SW 1271 (cell line): ENCODE measurements around the gene SLC25A13.
"Not testable (repeated sequence)": the region's sequence is repeated elsewhere in the genome, so short reads cannot be mapped to it uniquely, and the experiment has no call there.

Experiments used
- DNase-seq, 2 experiments: peaks; one replicate each; lab custom pipeline; 2025; lab: John Stamatoyannopoulos, UW

Gene SLC25A13

DNA sequence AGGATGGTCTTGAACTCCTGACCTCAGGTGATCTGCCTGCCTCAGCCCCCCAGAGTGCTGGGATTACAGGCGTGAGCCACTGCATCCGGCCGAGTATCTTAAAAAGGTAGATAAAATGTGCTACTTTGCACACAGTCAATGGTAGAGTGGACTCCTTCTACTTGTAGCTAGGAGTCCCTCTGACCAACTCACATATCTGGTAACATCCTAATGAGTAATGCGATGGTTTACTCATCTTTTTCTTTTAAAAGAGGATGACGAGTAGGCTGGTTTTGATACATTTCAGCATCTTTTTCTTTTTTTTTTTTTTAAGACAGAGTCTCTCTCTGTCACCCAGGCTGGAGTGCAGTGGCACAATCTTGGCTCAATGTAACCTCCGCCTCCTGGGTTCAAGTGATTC is 167.4 kb downstream of the SLC25A13 start:
- not testable (repeated sequence) for DNase-seq

DNA sequence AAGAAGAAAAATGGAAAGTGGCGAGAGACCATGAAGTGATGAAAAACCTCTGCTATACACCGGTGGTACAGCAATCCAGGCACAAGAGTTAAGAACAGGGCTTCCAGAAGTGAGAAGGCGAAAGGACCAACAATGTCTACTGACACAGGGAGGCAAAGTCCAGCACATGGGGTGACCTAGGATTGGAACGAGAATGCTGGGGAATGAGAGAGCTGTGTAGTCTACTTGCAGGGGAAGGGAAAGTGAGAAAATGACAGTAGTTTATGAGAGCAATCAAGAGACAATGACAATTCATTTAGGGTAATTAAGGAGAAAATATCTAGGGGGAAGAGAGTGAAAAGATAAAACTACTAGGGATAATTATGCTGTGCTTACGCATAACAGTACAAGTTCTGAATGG is 169.2 kb downstream of the SLC25A13 start:
- DNase-seq = no peak

DNA sequence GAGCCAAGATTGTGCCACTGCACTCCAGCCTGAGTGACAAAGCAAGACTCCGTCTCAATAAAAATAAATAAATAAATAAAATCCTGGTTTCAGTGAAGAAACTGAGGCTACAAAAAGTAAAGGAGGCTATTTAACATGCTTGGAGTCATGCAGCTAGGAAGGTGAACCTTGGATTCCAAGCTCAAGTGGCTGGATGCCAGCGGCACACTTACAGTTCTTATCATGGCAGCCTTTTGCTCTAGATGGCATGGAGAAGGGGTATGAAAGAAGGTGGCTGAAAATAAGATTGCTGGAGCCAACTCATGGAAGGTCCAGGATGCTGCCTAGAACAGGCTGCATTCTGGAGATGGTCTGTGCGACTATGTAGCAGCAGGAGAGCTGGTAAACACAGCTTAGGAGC is 170.0 kb downstream of the SLC25A13 start:
- DNase-seq = no peak

DNA sequence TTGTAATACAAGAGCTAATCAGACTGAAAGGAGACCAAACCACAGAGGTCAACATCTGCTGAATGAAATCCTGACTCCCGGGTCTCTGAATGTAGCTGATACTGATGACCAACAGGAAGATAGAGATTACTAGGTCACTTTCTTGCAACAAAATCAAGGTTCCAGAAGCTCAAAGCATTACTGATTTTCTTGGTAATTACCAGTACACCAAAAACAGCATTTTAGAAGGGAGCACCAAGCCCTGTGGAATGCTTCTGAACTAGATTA is 177.7 kb downstream of the SLC25A13 start:
- no peak for DNase-seq

GRCh38 chr7:96143495-96144259 is 178.2 kb downstream of the SLC25A13 start:
- DNase-seq = no peak

DNA sequence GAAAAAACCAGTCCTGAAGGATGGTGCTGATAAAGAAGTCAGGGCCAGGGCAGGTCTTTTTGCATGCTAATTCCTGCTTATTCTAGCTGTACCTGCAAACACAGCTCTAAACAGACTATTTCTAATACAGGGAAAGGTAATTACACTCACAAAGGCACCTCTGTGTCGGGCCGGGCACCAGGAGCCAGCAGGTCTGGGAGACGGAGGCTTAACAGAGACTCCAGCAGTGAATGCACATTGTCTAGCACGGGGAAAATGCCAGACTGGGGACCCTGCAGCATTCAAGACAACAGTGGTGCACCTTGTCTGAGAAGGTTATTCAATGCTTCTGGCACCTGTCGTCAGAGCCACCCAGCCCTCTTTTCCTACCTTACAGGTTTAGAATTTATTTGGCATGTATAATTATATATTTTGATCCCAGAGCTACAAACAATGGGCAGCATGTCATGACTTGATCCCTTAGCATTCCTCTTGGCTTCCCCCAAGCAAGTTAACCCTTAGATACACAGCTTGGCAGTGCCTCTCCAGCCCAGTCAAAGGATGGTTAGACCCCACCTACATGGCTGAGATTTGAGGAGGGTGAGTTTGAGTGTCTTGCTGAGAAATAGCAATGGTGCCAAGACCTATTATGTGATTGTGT is 185.2 kb downstream of the SLC25A13 start:
- DNase-seq = no peak

GRCh38 chr7:96135241-96135640 is 186.7 kb downstream of the SLC25A13 start:
- no peak for DNase-seq

- no peak for DNase-seq
Measured at GRCh38 chr7:96131525-96131924, 190.4 kb downstream of the SLC25A13 start.

GRCh38 chr7:96127746-96128145 is 194.2 kb downstream of the SLC25A13 start:
- no peak for DNase-seq

DNA sequence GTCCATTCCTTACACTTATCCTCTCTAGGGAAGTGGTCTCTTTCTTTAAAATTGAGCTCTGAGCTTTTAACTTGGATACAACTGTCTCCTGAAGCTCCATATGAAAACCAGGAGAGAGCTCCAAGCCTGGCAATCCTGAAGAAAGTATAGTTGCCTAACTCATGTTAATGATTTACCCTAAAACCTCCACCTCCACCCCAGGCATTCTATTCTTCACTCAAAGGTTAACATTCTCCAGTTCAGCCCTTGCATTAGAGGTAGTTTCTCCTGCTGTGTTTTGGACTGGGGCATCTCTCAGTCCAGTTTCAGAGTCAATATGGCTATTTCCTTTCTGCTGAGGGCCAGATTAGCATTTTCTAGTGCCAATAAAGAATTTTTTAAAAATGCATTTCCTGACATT is 195.5 kb downstream of the SLC25A13 start:
- no peak for DNase-seq

GRCh38 chr7:96122746-96123145 is 199.2 kb downstream of the SLC25A13 start:
- DNase-seq = no peak

GRCh38 chr7:96121752-96122151 is 200.1 kb downstream of the SLC25A13 start:
- DNase-seq = no peak

- no peak for DNase-seq
Measured at GRCh38 chr7:96120445-96121225, 201.3 kb downstream of the SLC25A13 start.

DNA sequence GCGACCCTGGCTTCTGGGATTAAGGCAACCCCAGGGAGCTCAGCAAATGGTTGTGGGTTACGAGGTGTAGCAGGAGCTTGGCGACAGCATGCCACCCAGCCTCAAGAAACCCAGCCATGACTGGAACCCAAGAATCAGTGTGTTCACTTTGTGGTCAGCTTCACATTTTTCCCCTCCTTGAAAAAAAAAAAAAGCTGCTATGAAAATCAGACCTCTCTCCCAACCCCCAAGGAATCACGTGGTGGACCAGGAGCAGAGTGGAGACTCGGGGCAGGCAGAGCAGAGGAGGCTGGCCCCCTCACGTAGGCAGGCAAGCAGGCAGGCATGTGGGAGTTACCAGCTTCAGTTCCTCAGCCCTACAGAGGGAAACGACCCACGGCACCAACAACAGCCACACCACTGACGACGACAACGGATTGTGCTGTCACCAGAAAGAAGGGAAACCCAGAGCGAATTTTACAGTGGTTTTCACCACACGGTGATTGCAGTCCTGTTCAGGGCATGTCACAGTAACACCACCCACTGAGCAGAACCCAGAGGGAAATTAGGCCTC is 203.4 kb downstream of the SLC25A13 start:
- no peak for DNase-seq

GRCh38 chr7:96116173-96116572 is 205.7 kb downstream of the SLC25A13 start:
- DNase-seq = no peak

- DNase-seq = no peak
Measured at GRCh38 chr7:96114190-96114589, 207.7 kb downstream of the SLC25A13 start.

DNA sequence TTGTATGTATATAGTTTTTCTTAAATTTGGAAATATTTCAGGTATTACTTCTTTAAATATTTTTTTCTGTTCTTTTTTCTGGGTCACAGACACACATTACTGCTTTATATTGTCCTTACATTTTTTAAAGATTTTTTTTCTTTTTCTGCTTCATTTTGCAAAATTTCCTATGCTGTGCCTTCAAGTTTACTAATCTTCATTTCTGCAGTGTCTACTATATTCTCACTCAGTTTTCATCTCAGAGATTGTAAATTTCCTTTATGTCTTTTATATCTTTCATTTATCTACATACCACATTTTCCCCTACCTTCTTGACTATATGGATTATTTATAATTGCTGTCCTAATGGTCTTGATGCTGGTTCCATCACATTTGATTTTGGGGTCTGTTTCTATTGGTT is 210.5 kb downstream of the SLC25A13 start:
- no peak for DNase-seq

DNA sequence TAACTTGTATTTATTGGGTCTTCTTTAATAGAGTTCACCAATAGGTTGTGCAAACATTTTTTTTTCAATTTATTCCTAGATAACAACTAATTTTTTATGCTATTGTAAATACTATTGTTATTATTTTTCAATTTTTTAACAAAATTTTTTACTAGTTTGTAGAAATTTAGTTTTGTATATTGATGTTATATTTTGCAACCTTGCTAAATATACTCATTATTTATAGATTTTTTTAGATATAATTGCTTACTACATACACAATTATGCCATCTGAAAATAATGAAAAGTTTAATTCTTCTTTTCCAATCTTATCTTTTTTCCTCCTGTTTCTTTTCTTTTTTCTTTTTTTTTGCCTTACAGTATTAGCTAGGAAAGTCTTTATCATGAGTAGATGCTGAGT is 216.9 kb downstream of the SLC25A13 start:
- no peak for DNase-seq

DNA sequence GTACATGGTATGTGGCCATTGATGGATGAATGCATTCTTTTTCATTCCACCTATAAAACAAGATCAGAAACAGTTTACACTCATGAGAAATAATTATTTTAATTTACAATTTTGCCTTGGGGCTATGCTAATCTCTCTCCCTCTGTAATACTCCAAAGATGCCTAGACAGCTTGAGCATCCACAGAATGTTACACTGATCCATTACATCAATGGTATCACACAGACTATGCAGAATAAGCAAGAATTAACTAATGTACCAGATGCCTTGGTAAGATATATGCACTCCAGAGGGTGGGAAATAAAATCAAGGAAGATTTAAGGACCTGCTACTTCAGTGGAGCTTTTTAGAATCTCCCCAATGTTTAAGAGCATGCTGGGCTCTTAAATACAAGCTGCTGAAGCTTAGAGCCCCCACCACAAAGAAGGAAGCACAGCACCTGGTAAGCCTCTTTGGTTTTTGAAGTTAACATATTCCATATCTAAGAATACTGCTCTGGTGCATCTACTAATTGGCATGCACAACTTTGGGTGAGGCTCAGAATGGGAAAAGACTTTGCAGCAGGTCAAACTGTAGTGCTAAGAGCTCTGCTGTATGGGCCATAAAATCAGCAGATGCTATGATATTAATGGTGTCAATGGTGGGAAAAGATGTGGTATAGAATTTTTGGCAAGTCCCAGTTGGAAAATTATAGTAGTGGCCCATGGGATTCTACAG is 219.6 kb downstream of the SLC25A13 start:
- no peak for DNase-seq

DNA sequence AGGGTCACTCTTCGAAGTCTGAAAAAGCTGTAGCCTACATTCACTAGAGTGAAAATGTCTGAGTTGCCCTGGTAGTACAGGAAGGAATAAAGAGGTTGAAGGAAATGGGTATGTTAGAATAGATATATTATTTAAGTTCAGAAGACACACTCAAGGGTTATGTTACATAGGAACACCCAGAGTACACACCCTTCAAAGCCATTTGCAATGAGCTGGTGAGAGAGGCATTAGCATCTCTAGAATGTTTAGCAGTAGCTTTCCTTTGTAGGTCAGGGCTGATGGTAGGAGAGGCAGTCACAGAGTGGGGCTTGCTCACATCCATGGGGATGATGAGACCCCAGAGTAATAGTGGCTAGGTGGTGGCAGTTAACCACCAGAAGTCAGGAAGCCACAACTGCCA is 221.2 kb downstream of the SLC25A13 start:
- no peak for DNase-seq

DNA sequence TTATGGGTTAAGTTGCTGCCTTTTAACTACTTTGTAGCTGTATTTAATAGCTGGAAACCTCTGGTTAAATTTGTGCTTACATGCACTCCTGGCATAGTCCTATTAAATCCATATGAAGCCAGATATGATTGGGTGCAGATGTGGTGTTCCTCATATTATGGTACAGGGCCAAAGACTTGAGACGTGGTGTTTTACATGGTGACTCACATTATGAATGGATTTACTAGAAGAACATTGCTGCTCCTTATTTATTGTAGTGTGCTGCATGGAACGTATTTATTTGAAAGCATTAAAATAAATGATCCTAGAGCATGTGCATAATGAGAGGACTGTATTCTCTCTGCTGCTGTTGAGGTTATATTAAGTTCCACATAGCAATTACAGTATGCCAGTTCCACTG is 224.1 kb downstream of the SLC25A13 start:
- no peak for DNase-seq

DNA sequence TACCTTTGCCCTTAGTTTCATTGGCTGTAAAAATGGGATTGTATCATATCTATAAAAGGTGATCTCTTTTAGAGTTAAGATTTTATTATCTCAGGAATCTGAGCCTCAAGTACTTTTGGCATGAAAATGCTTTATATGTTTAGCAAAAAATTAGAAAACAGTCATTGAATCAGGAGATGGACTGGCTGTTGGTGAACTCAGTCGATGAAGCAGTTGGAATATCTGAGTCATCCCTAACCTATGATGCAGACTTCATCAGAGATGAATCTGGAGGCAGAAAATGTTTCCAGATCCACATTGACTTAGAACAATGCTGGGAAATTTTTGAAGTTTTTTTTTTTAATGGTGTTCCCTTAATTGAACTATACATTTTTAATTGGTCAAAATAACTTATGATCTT is 228.5 kb downstream of the SLC25A13 start:
- peak in 1 of 2 experiments; percentile 14 for DNase-seq
